Measurements from ENCODE around the gene ENPEP. TPM values are rescaled to one million over a fixed set of nuclear protein-coding genes. Genes with fewer than 3 reads are reported as not detected.
"Not testable (repeated sequence)": the region's sequence is repeated elsewhere in the genome, so short reads cannot be mapped to it uniquely, and the experiment has no call there.

ENPEP gene
- total RNA-seq, 2 experiments from 2014 or later, result 0.54 to 0.93 TPM

GRCh38 chr4:110474481-110474880 lies 1.5 kb upstream of the ENPEP start:
- no peak overlapping the region for H3K4me3 Mint-ChIP-seq
- H3K9me3 Mint-ChIP-seq (ENCODE audit: low read depth), result peaks cover 1% of the 10 kb centered on the region
- no peak overlapping the region for H3K27ac Mint-ChIP-seq
- H3K36me3 Mint-ChIP-seq, result no peaks in the 10 kb centered on the region
- DNase-seq (no peak), ATAC-seq (no peak)
- CTCF ChIA-PET, result no interaction called here
- H3K4me1 Mint-ChIP-seq, result no peaks in the 10 kb centered on the region
- H3K27me3 Mint-ChIP-seq, result peaks cover 20% of the 10 kb centered on the region

- H3K27ac Mint-ChIP-seq; H3K4me3 Mint-ChIP-seq; H3K36me3 Mint-ChIP-seq; H3K9me3 Mint-ChIP-seq (ENCODE audit: low read depth); CTCF ChIA-PET; ATAC-seq; H3K4me1 Mint-ChIP-seq; DNase-seq: not testable (repeated sequence)
- peaks cover 17% of the 10 kb centered on the region for H3K27me3 Mint-ChIP-seq
Observed at GRCh38 chr4:110475080-110475479, 875 bp upstream of the ENPEP start.

GRCh38 chr4:110477836-110478235 lies 1.9 kb downstream of the ENPEP start:
- Mint-ChIP-seq H3K4me3 (no peak overlapping the region), H3K27me3 (peaks cover 26% of the 10 kb centered on the region), H3K36me3 (no peaks in the 10 kb centered on the region), H3K9me3 (ENCODE audit: low read depth) (no peaks in the 10 kb centered on the region), H3K27ac (no peak overlapping the region), H3K4me1 (no peaks in the 10 kb centered on the region)
- CTCF ChIA-PET, result no interaction called here
- ATAC-seq (no peak), DNase-seq (no peak)

GRCh38 chr4:110480031-110480549 lies 4.1 kb downstream of the ENPEP start:
- CTCF ChIA-PET, result no interaction called here
- ATAC-seq, result no peak
- Mint-ChIP-seq H3K27ac (no peak overlapping the region), H3K4me1 (no peaks in the 10 kb centered on the region), H3K4me3 (no peak overlapping the region), H3K9me3 (ENCODE audit: low read depth) (no peaks in the 10 kb centered on the region), H3K27me3 (peaks cover 27% of the 10 kb centered on the region), H3K36me3 (no peaks in the 10 kb centered on the region)
- no peak for DNase-seq

GRCh38 chr4:110480746-110481271 lies 4.9 kb downstream of the ENPEP start:
- no peak for DNase-seq
- H3K27ac Mint-ChIP-seq, result no peak overlapping the region
- no peak for ATAC-seq
- H3K4me1 Mint-ChIP-seq, result no peaks in the 10 kb centered on the region
- CTCF ChIA-PET, result no interaction called here
- H3K9me3 Mint-ChIP-seq (ENCODE audit: low read depth), result no peaks in the 10 kb centered on the region
- no peaks in the 10 kb centered on the region for H3K36me3 Mint-ChIP-seq
- no peak overlapping the region for H3K4me3 Mint-ChIP-seq
- H3K27me3 Mint-ChIP-seq, result peaks cover 31% of the 10 kb centered on the region

GRCh38 chr4:110483516-110483915 lies 7.6 kb downstream of the ENPEP start:
- Mint-ChIP-seq H3K4me3 (no peak overlapping the region), H3K27ac (no peak overlapping the region), H3K36me3 (no peaks in the 10 kb centered on the region), H3K4me1 (no peaks in the 10 kb centered on the region), H3K27me3 (peaks cover 42% of the 10 kb centered on the region), H3K9me3 (ENCODE audit: low read depth) (no peaks in the 10 kb centered on the region)
- ATAC-seq, result no peak
- no peak for DNase-seq
- CTCF ChIA-PET, result no interaction called here

GRCh38 chr4:110484029-110484428 lies 8.1 kb downstream of the ENPEP start:
- H3K9me3 Mint-ChIP-seq (ENCODE audit: low read depth), result no peaks in the 10 kb centered on the region

GRCh38 chr4:110484767-110485166 lies 8.8 kb downstream of the ENPEP start:
- peaks cover 44% of the 10 kb centered on the region for H3K27me3 Mint-ChIP-seq
- no peak for DNase-seq
- H3K27ac Mint-ChIP-seq, result no peak overlapping the region
- CTCF ChIA-PET, result no interaction called here
- no peaks in the 10 kb centered on the region for H3K4me1 Mint-ChIP-seq
- H3K36me3 Mint-ChIP-seq, result no peaks in the 10 kb centered on the region
- H3K9me3 Mint-ChIP-seq (ENCODE audit: low read depth), result no peaks in the 10 kb centered on the region
- no peak overlapping the region for H3K4me3 Mint-ChIP-seq
- ATAC-seq, result no peak

More at GRCh38 chr4:110484029-110484428, 8.1 kb downstream of the ENPEP start:
- H3K4me3 Mint-ChIP-seq, result no peak overlapping the region
- ATAC-seq (no peak), DNase-seq (no peak)
- CTCF ChIA-PET, result no interaction called here
- no peak overlapping the region for H3K27ac Mint-ChIP-seq
- no peaks in the 10 kb centered on the region for H3K36me3 Mint-ChIP-seq
- no peaks in the 10 kb centered on the region for H3K4me1 Mint-ChIP-seq
- H3K27me3 Mint-ChIP-seq, result peaks cover 45% of the 10 kb centered on the region

GRCh38 chr4:110485452-110485851 lies 9.5 kb downstream of the ENPEP start:
- Mint-ChIP-seq H3K4me3 (no peak overlapping the region), H3K27ac (no peak overlapping the region), H3K9me3 (ENCODE audit: low read depth) (no peaks in the 10 kb centered on the region), H3K4me1 (no peaks in the 10 kb centered on the region), H3K27me3 (peaks cover 42% of the 10 kb centered on the region), H3K36me3 (no peaks in the 10 kb centered on the region)
- CTCF ChIA-PET, result no interaction called here
- ATAC-seq, result no peak
- DNase-seq, result no peak

- ATAC-seq (no peak), DNase-seq (no peak)
- CTCF ChIA-PET, result no interaction called here
- Mint-ChIP-seq H3K4me1 (no peaks in the 10 kb centered on the region), H3K27ac (no peak overlapping the region), H3K36me3 (no peaks in the 10 kb centered on the region), H3K4me3 (no peak overlapping the region), H3K27me3 (peaks cover 42% of the 10 kb centered on the region), H3K9me3 (ENCODE audit: low read depth) (no peaks in the 10 kb centered on the region)
Observed at GRCh38 chr4:110486256-110486655, 10.3 kb downstream of the ENPEP start.

GRCh38 chr4:110486850-110487249 lies 10.9 kb downstream of the ENPEP start:
- H3K4me3 Mint-ChIP-seq; H3K4me1 Mint-ChIP-seq; H3K27ac Mint-ChIP-seq; ATAC-seq; CTCF ChIA-PET; H3K9me3 Mint-ChIP-seq (ENCODE audit: low read depth); DNase-seq; H3K36me3 Mint-ChIP-seq: not testable (repeated sequence)
- H3K27me3 Mint-ChIP-seq, result peaks cover 42% of the 10 kb centered on the region

- H3K9me3 Mint-ChIP-seq (ENCODE audit: low read depth), result no peaks in the 10 kb centered on the region
- H3K36me3 Mint-ChIP-seq, result no peaks in the 10 kb centered on the region
- no peak overlapping the region for H3K27ac Mint-ChIP-seq
- no peak overlapping the region for H3K4me3 Mint-ChIP-seq
- no peak for DNase-seq
- no peaks in the 10 kb centered on the region for H3K4me1 Mint-ChIP-seq
- H3K27me3 Mint-ChIP-seq, result peaks cover 43% of the 10 kb centered on the region
- CTCF ChIA-PET, result no interaction called here
- no peak for ATAC-seq
Observed at GRCh38 chr4:110487873-110488272, 11.9 kb downstream of the ENPEP start.

GRCh38 chr4:110489901-110490508 lies 14.1 kb downstream of the ENPEP start:
- no peaks in the 10 kb centered on the region for H3K4me1 Mint-ChIP-seq

GRCh38 chr4:110492522-110492921 lies 16.6 kb downstream of the ENPEP start:
- Mint-ChIP-seq H3K36me3 (no peaks in the 10 kb centered on the region), H3K27ac (no peak overlapping the region), H3K27me3 (peaks cover 32% of the 10 kb centered on the region), H3K9me3 (ENCODE audit: low read depth) (no peaks in the 10 kb centered on the region), H3K4me3 (no peak overlapping the region), H3K4me1 (no peaks in the 10 kb centered on the region)
- CTCF ChIA-PET, result no interaction called here
- ATAC-seq (no peak), DNase-seq (no peak)

More at GRCh38 chr4:110489901-110490508, 14.1 kb downstream of the ENPEP start:
- Mint-ChIP-seq H3K4me3 (no peak overlapping the region), H3K27ac (no peak overlapping the region), H3K36me3 (no peaks in the 10 kb centered on the region), H3K9me3 (ENCODE audit: low read depth) (no peaks in the 10 kb centered on the region), H3K27me3 (peaks cover 46% of the 10 kb centered on the region)
- CTCF ChIA-PET, result no interaction called here
- DNase-seq (no peak), ATAC-seq (no peak)
